A549 (cell line): Measurements from ENCODE around the gene P3R3URF.

ENCODE experiments used
- CBX2 ChIP-seq: fragments of 200-600 bp; sonication (generic); IDR thresholded peaks from 2 replicates; pipeline ENCODE4 v1.6.1; 2016; ENCODE audit warnings: low read depth, mild to moderate bottlenecking, borderline replicate concordance
- CEBPB ChIP-seq, 2 experiments: fragments of >200 bp in 1 of 2; sonication (Bioruptor Twin) in 1 of 2; formaldehyde crosslinking in 1 of 2; IDR thresholded peaks; 2 replicates each; pipeline ENCODE4 v1.6.1; 2012 to 2016
- ESRRA ChIP-seq: fragments of 150-350 bp; IDR thresholded peaks from 2 replicates; pipeline ENCODE4 v1.6.1; 2014; ENCODE audit warnings: mild to moderate bottlenecking, low read length, borderline replicate concordance
- HDAC2 ChIP-seq: fragments of 200-600 bp; sonication (generic); IDR thresholded peaks from 2 replicates; pipeline ENCODE4 v1.6.1; 2016
- MAX ChIP-seq: IDR thresholded peaks from 2 replicates; pipeline ENCODE4 v1.6.1; 2012
- PHF8 ChIP-seq: fragments of 200-600 bp; sonication (generic); IDR thresholded peaks from 2 replicates; pipeline ENCODE4 v1.6.1; 2016; ENCODE audit warnings: low read depth, mild to moderate bottlenecking, antibody characterized with exemption, moderate library complexity, borderline replicate concordance
- RAD21 ChIP-seq, 2 experiments: fragments of >200 bp in 1 of 2; sonication (Bioruptor Twin) in 1 of 2; formaldehyde crosslinking in 1 of 2; IDR thresholded peaks in 1 of 2; conservative IDR thresholded peaks in 1 of 2; 2 replicates in 1 of 2; 3 replicates in 1 of 2; pipeline ENCODE4 v1.6.1; 2012 to 2018; ENCODE audit warnings: inconsistent platforms in 1 of 2
- RFX5 ChIP-seq: fragments of 450-650 bp; IDR thresholded peaks from 2 replicates; pipeline ENCODE4 v1.7.1; 2014; ENCODE audit warnings: antibody characterized with exemption, mild to moderate bottlenecking, moderate library complexity
- USF2 ChIP-seq: fragments of 450-650 bp; IDR thresholded peaks from 2 replicates; pipeline ENCODE4 v1.6.1; 2014; ENCODE audit warnings: antibody characterized with exemption
- ZFP36 ChIP-seq: fragments of 450-650 bp; IDR thresholded peaks from 2 replicates; pipeline ENCODE4 v1.6.1; 2014; ENCODE audit warnings: borderline replicate concordance; ENCODE audit not compliant: partially characterized antibody
- ZNF302 ChIP-seq: fragments of 250-450 bp; sonication (Bioruptor Pico); IDR thresholded peaks from 2 replicates; pipeline ENCODE4 v1.9.0; 2021; ENCODE audit warnings: inconsistent platforms, mild to moderate bottlenecking, moderate library complexity
- TF ChIP-seq, protein P1 (sequence below): fragments of >200 bp; sonication (Bioruptor Twin); formaldehyde crosslinking; IDR thresholded peaks from 3 replicates; pipeline ENCODE4 v1.5.1; 2016

GRCh38 chr1:46206399-46206798 lies 30.1 kb upstream of the P3R3URF start:
- no peak for TF ChIP-seq USF2
- no peak for TF ChIP-seq RAD21 (conservative IDR thresholded peaks at IDR 0.05 in 1 of 2, IDR thresholded peaks at IDR 0.05 in 1 of 2)
- TF ChIP-seq, protein P1, sequence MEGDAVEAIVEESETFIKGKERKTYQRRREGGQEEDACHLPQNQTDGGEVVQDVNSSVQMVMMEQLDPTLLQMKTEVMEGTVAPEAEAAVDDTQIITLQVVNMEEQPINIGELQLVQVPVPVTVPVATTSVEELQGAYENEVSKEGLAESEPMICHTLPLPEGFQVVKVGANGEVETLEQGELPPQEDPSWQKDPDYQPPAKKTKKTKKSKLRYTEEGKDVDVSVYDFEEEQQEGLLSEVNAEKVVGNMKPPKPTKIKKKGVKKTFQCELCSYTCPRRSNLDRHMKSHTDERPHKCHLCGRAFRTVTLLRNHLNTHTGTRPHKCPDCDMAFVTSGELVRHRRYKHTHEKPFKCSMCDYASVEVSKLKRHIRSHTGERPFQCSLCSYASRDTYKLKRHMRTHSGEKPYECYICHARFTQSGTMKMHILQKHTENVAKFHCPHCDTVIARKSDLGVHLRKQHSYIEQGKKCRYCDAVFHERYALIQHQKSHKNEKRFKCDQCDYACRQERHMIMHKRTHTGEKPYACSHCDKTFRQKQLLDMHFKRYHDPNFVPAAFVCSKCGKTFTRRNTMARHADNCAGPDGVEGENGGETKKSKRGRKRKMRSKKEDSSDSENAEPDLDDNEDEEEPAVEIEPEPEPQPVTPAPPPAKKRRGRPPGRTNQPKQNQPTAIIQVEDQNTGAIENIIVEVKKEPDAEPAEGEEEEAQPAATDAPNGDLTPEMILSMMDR, result no peak
- TF ChIP-seq ESRRA, result no peak
- no peak for TF ChIP-seq ZFP36
- no peak for TF ChIP-seq PHF8
- no peak for TF ChIP-seq RFX5
- TF ChIP-seq CEBPB (IDR thresholded peaks at IDR 0.05), result no peak
- no peak for TF ChIP-seq ZNF302 (CRISPR knock-in tag)
- TF ChIP-seq CBX2, result no peak
- no peak for TF ChIP-seq MAX
- TF ChIP-seq HDAC2, result no peak
